ENCODE results near the gene CPA1.

Gene CPA1

DNA sequence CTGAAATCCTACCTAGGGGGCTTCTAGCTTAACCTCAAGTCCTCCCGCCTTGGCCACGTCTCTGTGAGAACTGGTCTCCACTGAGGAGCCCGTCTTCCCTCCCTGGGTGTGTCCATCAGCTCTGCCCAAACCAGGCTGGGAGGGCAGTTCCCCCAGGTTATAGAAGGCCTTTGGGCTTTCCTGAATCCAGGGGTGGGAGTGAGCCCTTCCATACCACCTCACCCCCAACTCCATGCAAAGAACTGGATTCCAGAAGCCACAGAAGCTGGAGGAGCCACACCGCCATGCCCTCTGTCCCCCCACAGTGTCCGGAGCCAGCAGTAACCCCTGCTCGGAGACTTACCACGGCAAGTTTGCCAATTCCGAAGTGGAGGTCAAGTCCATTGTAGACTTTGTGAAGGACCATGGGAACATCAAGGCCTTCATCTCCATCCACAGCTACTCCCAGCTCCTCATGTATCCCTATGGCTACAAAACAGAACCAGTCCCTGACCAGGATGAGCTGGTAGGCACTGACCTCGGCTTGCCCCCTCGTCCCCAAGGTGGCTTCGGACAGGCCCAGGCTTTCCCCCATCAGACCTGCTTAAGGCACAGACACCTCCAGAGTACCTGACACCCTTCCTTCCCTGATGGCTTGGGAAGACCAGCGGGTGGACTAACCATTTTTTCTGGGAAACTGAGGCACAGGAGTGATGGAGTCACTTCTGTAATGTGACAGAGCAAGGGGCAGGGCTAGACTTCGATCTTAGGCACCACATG is 4.7 kb downstream of the CPA1 start:
- no peak overlapping the region for H3K4me3 ChIP-seq (ENCODE audit: low read length)
- no peak overlapping the region for H3K9ac ChIP-seq (ENCODE audit: low read length)
- no peaks in the 10 kb centered on the region for H3K4me1 ChIP-seq (ENCODE audit: low read length)
- H3K9me3 ChIP-seq (ENCODE audit: insufficient read depth, low read length), result no peaks in the 10 kb centered on the region
- H3K27me3 ChIP-seq (ENCODE audit: low read depth, low read length), result no peaks in the 10 kb centered on the region
- no peaks in the 10 kb centered on the region for H3K79me2 ChIP-seq (ENCODE audit: low read length)
- no peak overlapping the region for H3K4me2 ChIP-seq (ENCODE audit: low read length)
- no peaks in the 10 kb centered on the region for H4K20me1 ChIP-seq (ENCODE audit: insufficient read depth, low read length)
- H3K27ac ChIP-seq (ENCODE audit: low read length), result no peak overlapping the region
- no peak for TF ChIP-seq EZH2phosphoT487 (IDR thresholded peaks at IDR 0.05; ENCODE audit: low read depth)
- TF ChIP-seq, protein P1, sequence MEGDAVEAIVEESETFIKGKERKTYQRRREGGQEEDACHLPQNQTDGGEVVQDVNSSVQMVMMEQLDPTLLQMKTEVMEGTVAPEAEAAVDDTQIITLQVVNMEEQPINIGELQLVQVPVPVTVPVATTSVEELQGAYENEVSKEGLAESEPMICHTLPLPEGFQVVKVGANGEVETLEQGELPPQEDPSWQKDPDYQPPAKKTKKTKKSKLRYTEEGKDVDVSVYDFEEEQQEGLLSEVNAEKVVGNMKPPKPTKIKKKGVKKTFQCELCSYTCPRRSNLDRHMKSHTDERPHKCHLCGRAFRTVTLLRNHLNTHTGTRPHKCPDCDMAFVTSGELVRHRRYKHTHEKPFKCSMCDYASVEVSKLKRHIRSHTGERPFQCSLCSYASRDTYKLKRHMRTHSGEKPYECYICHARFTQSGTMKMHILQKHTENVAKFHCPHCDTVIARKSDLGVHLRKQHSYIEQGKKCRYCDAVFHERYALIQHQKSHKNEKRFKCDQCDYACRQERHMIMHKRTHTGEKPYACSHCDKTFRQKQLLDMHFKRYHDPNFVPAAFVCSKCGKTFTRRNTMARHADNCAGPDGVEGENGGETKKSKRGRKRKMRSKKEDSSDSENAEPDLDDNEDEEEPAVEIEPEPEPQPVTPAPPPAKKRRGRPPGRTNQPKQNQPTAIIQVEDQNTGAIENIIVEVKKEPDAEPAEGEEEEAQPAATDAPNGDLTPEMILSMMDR (IDR thresholded peaks at IDR 0.05; ENCODE audit: low read depth, low read length), result no peak
- no peak overlapping the region for H2AFZ ChIP-seq (ENCODE audit: low read depth, low read length)
- no peaks in the 10 kb centered on the region for H3K36me3 ChIP-seq (replicated peaks; ENCODE audit: low read depth, low read length)

DNA sequence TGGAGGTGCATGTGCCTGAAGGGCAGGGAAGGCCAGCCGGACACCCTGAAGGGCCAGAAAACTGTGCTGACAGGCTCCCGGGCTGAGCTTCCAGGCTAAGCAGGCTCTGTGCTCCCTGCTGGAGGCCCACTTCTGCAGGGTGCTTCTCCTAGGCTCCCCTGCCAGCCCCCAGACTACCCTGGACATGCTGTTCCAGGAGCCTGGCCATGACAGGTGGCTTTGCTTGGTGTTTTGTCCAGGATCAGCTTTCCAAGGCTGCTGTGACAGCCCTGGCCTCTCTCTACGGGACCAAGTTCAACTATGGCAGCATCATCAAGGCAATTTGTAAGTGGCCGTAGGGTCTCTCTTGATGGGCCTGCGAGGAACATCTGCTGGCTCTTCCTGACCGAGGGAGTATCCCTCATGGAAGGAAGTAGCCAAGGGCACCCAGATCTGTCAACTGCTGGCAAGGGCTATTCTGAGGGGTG is 5.3 kb downstream of the CPA1 start:
- TF ChIP-seq, protein P1 (IDR thresholded peaks at IDR 0.05; ENCODE audit: low read depth, low read length), result no peak
- no peak for TF ChIP-seq EZH2phosphoT487 (IDR thresholded peaks at IDR 0.05; ENCODE audit: low read depth)
- Histone ChIP-seq H3K9me3 (ENCODE audit: insufficient read depth, low read length) (no peaks in the 10 kb centered on the region), H3K27ac (ENCODE audit: low read length) (no peak overlapping the region), H3K4me3 (ENCODE audit: low read length) (no peak overlapping the region), H3K9ac (ENCODE audit: low read length) (no peak overlapping the region), H4K20me1 (ENCODE audit: insufficient read depth, low read length) (no peaks in the 10 kb centered on the region), H3K4me1 (ENCODE audit: low read length) (no peaks in the 10 kb centered on the region), H3K79me2 (ENCODE audit: low read length) (no peaks in the 10 kb centered on the region), H2AFZ (ENCODE audit: low read depth, low read length) (no peak overlapping the region), H3K27me3 (ENCODE audit: low read depth, low read length) (no peaks in the 10 kb centered on the region), H3K36me3 (replicated peaks; ENCODE audit: low read depth, low read length) (no peaks in the 10 kb centered on the region), H3K4me2 (ENCODE audit: low read length) (no peak overlapping the region)

GRCh38 chr7:130386876-130387275 is 6.6 kb downstream of the CPA1 start:
- H2AFZ ChIP-seq (ENCODE audit: low read depth, low read length), result no peak overlapping the region
- no peak overlapping the region for H3K4me3 ChIP-seq (ENCODE audit: low read length)
- no peak for TF ChIP-seq EZH2phosphoT487 (IDR thresholded peaks at IDR 0.05; ENCODE audit: low read depth)
- TF ChIP-seq, protein P1 (IDR thresholded peaks at IDR 0.05; ENCODE audit: low read depth, low read length), result no peak
- H3K36me3 ChIP-seq (replicated peaks; ENCODE audit: low read depth, low read length), result no peaks in the 10 kb centered on the region
- no peak overlapping the region for H3K27ac ChIP-seq (ENCODE audit: low read length)
- H3K79me2 ChIP-seq (ENCODE audit: low read length), result no peaks in the 10 kb centered on the region
- no peak overlapping the region for H3K4me2 ChIP-seq (ENCODE audit: low read length)
- H3K9me3 ChIP-seq (ENCODE audit: insufficient read depth, low read length), result no peaks in the 10 kb centered on the region
- H3K27me3 ChIP-seq (ENCODE audit: low read depth, low read length), result no peaks in the 10 kb centered on the region
- no peak overlapping the region for H3K9ac ChIP-seq (ENCODE audit: low read length)
- H4K20me1 ChIP-seq (ENCODE audit: insufficient read depth, low read length), result no peaks in the 10 kb centered on the region
- H3K4me1 ChIP-seq (ENCODE audit: low read length), result no peaks in the 10 kb centered on the region

GRCh38 chr7:130387306-130387627 is 7.0 kb downstream of the CPA1 start:
- H3K4me2 ChIP-seq (ENCODE audit: low read length), result no peak overlapping the region
- no peaks in the 10 kb centered on the region for H4K20me1 ChIP-seq (ENCODE audit: insufficient read depth, low read length)
- H3K4me1 ChIP-seq (ENCODE audit: low read length), result no peaks in the 10 kb centered on the region
- TF ChIP-seq, protein P1 (IDR thresholded peaks at IDR 0.05; ENCODE audit: low read depth, low read length), result no peak
- TF ChIP-seq EZH2phosphoT487 (IDR thresholded peaks at IDR 0.05; ENCODE audit: low read depth), result no peak
- no peaks in the 10 kb centered on the region for H3K27me3 ChIP-seq (ENCODE audit: low read depth, low read length)
- H3K27ac ChIP-seq (ENCODE audit: low read length), result no peak overlapping the region
- H3K36me3 ChIP-seq (replicated peaks; ENCODE audit: low read depth, low read length), result no peaks in the 10 kb centered on the region
- no peaks in the 10 kb centered on the region for H3K9me3 ChIP-seq (ENCODE audit: insufficient read depth, low read length)
- no peak overlapping the region for H3K4me3 ChIP-seq (ENCODE audit: low read length)
- H3K79me2 ChIP-seq (ENCODE audit: low read length), result no peaks in the 10 kb centered on the region
- H3K9ac ChIP-seq (ENCODE audit: low read length), result no peak overlapping the region
- no peak overlapping the region for H2AFZ ChIP-seq (ENCODE audit: low read depth, low read length)

All from OCI-LY3 (cell line).